ENCODE data around the gene KPNA4.

- no peak for TF ChIP-seq CTCF (IDR thresholded peaks at IDR 0.05; ENCODE audit: extremely low read depth in 1 of 2, insufficient read depth in 1 of 2, low read depth in 1 of 2, low read length in 2 of 2)
- TF ChIP-seq POLR2A (IDR thresholded peaks at IDR 0.05; ENCODE audit: low read depth, low read length), result no peak
- no peak for TF ChIP-seq POLR2AphosphoS5 (IDR thresholded peaks at IDR 0.05; ENCODE audit: insufficient read depth, low read depth, low read length)
- TF ChIP-seq MAX (IDR thresholded peaks at IDR 0.05; ENCODE audit: insufficient read depth, insufficient read length), result no peak
These were observed 26.5 kb downstream of the KPNA4 start for GRCh38 chr3:160538895-160539294.
